ENCODE results near the gene AGPS. TPM values are rescaled to one million over a fixed set of nuclear protein-coding genes. Genes with fewer than 3 reads are reported as not detected.

The AGPS gene
- total and polyA plus RNA-seq, 7 donors = 13.1 to 37.5 (median 22.0) TPM

GRCh38 chr2:177535958-177536504 is 143.5 kb downstream of the AGPS start:
- WGBS, 2 donors = 87 to 92% methylated on average over 3 of the region's 3 CpGs
- H3K4me3 ChIP-seq = no peak overlapping the region
- no peaks in the 10 kb centered on the region for H3K9me3 ChIP-seq
- intact Hi-C loops (cut with DNase I) = no loop called here
- TF ChIP-seq POLR2AphosphoS5 (IDR thresholded peaks at IDR 0.05) = no peak
- TF ChIP-seq CTCF (IDR thresholded peaks at IDR 0.05) = no peak
- no peak for TF ChIP-seq POLR2A (IDR thresholded peaks at IDR 0.05)
- no peak for TF ChIP-seq EP300 (IDR thresholded peaks at IDR 0.05)
- no peak overlapping the region for H3K27ac ChIP-seq
- peaks cover 0 to under 1% (median 0%) of the 10 kb centered on the region in 4 donors for H3K4me1 ChIP-seq
- H3K36me3 ChIP-seq = peaks cover 0 to 8% (median 0%) of the 10 kb centered on the region in 4 donors
- DNase-seq = no peak
- no peaks in the 10 kb centered on the region for H3K27me3 ChIP-seq

DNA sequence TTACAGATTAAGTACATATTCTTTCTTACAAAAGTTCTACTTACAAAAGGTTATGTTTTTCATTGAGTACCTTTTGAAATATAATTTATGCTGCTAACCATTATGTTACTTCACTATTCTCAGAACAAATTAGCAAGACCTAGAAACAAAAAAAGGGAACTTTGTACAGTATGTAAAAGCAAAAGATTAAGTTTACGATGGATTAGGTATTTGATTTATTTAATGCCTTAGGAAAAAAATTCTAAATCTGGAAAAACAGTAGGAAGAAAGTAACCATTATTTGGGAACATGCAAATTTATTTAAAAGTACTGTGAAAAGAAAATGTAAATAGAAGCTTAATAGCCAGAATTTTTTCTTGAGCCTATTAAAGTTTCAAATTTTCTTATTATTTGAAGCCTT is 144.6 kb downstream of the AGPS start:
- no peak overlapping the region for H3K4me3 ChIP-seq
- TF ChIP-seq EP300 (IDR thresholded peaks at IDR 0.05) = no peak
- TF ChIP-seq POLR2AphosphoS5 (IDR thresholded peaks at IDR 0.05) = no peak
- no peak for TF ChIP-seq CTCF (IDR thresholded peaks at IDR 0.05)
- no peak for TF ChIP-seq POLR2A (IDR thresholded peaks at IDR 0.05)
- DNase-seq = no peak
- H3K4me1 ChIP-seq = no peaks in the 10 kb centered on the region
- 78 to 94% methylated on average over 1 of the region's 1 CpG for WGBS, 2 donors
- intact Hi-C loops (cut with DNase I) = no loop called here
- no peaks in the 10 kb centered on the region for H3K27me3 ChIP-seq
- no peaks in the 10 kb centered on the region for H3K9me3 ChIP-seq
- no peak overlapping the region for H3K27ac ChIP-seq
- H3K36me3 ChIP-seq = peaks cover 0 to 8% (median 0%) of the 10 kb centered on the region in 4 donors

DNA sequence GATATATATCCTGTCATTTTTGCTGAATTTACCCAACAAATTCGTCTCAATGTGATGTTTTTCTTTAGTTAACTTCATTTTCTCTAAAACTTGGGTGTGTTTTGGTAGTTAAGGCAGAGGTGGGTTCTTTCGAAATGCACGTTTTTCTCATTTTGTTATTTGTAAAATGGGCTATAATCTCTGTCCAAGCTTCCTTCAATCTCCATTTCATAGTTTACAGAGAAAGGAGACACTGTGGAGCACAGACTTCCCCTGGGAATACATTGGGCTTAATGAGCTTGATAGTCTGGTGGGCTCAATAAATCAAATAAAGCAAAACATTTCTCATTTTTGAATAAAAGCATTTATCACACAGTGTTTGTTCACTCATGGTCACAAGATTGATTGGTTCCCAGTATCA is 145.1 kb downstream of the AGPS start:
- no peak for DNase-seq
- H3K36me3 ChIP-seq = peaks cover 0 to 8% (median 0%) of the 10 kb centered on the region in 4 donors
- no peaks in the 10 kb centered on the region for H3K9me3 ChIP-seq
- 62 to 68% methylated on average over 3 of the region's 3 CpGs for WGBS, 2 donors
- intact Hi-C loops (cut with DNase I) = no loop called here
- H3K4me3 ChIP-seq = no peak overlapping the region
- no peak overlapping the region for H3K27ac ChIP-seq
- H3K27me3 ChIP-seq = no peaks in the 10 kb centered on the region
- no peak for TF ChIP-seq CTCF (IDR thresholded peaks at IDR 0.05)
- TF ChIP-seq POLR2AphosphoS5 (IDR thresholded peaks at IDR 0.05) = no peak
- TF ChIP-seq POLR2A (IDR thresholded peaks at IDR 0.05) = no peak
- no peak for TF ChIP-seq EP300 (IDR thresholded peaks at IDR 0.05)
- peaks cover 0 to under 1% (median 0%) of the 10 kb centered on the region in 4 donors for H3K4me1 ChIP-seq

DNA sequence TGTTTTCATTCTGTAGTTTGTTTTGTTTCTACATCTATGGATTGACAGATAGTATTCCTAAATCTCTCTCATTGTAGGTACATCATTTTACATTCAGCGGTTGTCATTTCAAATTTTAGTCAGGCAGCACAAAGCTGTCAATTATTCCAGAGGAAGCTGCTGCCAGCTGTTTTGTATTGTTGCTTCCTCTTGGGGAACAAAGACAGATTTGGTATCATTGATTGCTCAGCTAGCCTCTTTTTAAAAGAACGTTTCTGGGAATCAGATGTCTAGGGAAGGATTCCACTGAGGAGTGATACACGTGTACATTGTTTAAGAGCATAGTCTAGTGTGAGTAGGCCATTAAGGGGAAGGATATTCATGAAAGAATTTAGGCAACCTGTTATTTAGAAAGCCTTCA is 145.8 kb downstream of the AGPS start:
- H3K9me3 ChIP-seq = no peaks in the 10 kb centered on the region
- DNase-seq = no peak
- TF ChIP-seq POLR2AphosphoS5 (IDR thresholded peaks at IDR 0.05) = no peak
- TF ChIP-seq EP300 (IDR thresholded peaks at IDR 0.05) = no peak
- no peak for TF ChIP-seq CTCF (IDR thresholded peaks at IDR 0.05)
- TF ChIP-seq POLR2A (IDR thresholded peaks at IDR 0.05) = no peak
- no peak overlapping the region for H3K27ac ChIP-seq
- H3K4me3 ChIP-seq = no peak overlapping the region
- H3K36me3 ChIP-seq = peaks cover 0 to 8% (median 0%) of the 10 kb centered on the region in 4 donors
- intact Hi-C loops (cut with DNase I) = no loop called here
- 82% methylated on average over 3 of the region's 3 CpGs for WGBS, 2 donors
- H3K27me3 ChIP-seq = no peaks in the 10 kb centered on the region
- peaks cover 0 to 7% (median 1%) of the 10 kb centered on the region in 4 donors for H3K4me1 ChIP-seq

DNA sequence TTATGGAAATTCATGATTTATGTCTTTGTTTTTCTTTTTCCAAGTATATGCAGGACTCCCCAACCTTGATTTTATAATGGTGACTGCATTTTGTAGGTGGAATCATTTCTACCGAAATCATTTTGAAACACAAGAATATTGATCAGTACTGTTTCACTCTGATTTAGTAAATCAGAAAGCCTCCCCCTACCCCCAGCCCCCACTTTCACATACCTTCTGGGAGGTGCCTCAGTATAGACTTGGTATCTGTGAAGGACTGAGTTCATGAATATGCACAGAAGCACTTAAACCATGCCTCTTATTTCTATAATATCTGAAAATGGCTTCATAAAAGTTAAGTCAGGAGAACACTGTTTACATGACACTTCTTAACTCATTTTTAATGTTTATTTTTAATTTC is 147.7 kb downstream of the AGPS start:
- no peaks in the 10 kb centered on the region for H3K9me3 ChIP-seq
- 88 to 93% methylated on average over 1 of the region's 1 CpG for WGBS, 2 donors
- TF ChIP-seq POLR2AphosphoS5 (IDR thresholded peaks at IDR 0.05) (no peak), POLR2A (IDR thresholded peaks at IDR 0.05) (no peak), CTCF (IDR thresholded peaks at IDR 0.05) (no peak), EP300 (IDR thresholded peaks at IDR 0.05) (no peak)
- no peaks in the 10 kb centered on the region for H3K27me3 ChIP-seq
- intact Hi-C loops (cut with DNase I) = no loop called here
- no peak overlapping the region for H3K4me3 ChIP-seq
- peaks cover 0 to 8% (median 0%) of the 10 kb centered on the region in 4 donors for H3K36me3 ChIP-seq
- DNase-seq = no peak
- H3K4me1 ChIP-seq = peaks cover 0 to 11% (median 5%) of the 10 kb centered on the region in 4 donors
- no peak overlapping the region for H3K27ac ChIP-seq
